Progenitor cell of endocrine pancreas (in vitro differentiated cells): ENCODE measurements around the gene ZNF160. TPM values are rescaled to one million over a fixed set of nuclear protein-coding genes. Genes with fewer than 3 reads are reported as not detected.
A peak's percentile ranks its signal among the peaks of the same experiment; 100 is the strongest.

Source experiments
- DNase-seq: peaks from one replicate; pipeline ENCODE4 v3.0.0; 2021; ENCODE audit warnings: low spot score; ENCODE audit not compliant: unreplicated experiment
- H3K27ac Mint-ChIP-seq: 2 replicates; pipeline ENCODE4 v1.8.0; 2021; ENCODE audit warnings: mild to moderate bottlenecking, moderate library complexity, mixed read lengths
- H3K27me3 Mint-ChIP-seq: 2 replicates; pipeline ENCODE4 v1.8.0; 2021; ENCODE audit warnings: mixed read lengths
- H3K36me3 Mint-ChIP-seq: 2 replicates; pipeline ENCODE4 v1.8.0; 2022; ENCODE audit warnings: mixed read lengths; ENCODE audit not compliant: insufficient read depth
- H3K4me1 Mint-ChIP-seq: 2 replicates; pipeline ENCODE4 v1.8.0; 2021; ENCODE audit warnings: low read depth, mixed read lengths
- H3K4me3 Mint-ChIP-seq: 2 replicates; pipeline ENCODE4 v1.8.0; 2021; ENCODE audit warnings: low read depth, mild to moderate bottlenecking, moderate library complexity, mixed read lengths
- H3K9me3 Mint-ChIP-seq: 2 replicates; pipeline ENCODE4 v1.8.0; 2021; ENCODE audit warnings: low read depth, mixed read lengths
- long read RNA-seq: library from polyadenylated mRNA; unstranded; transcript quantifications from one replicate; pipeline ENCODE4 v2.0.0, GENCODE V29; 2020
- total RNA-seq: library from RNA; stranded (reverse); gene quantifications from 2 replicates; pipeline ENCODE4 v1.2.1, GENCODE V29; 2021
- TF ChIP-seq, protein P1 (sequence below): fragments of 200-600 bp; sonication (generic); IDR thresholded peaks from one replicate; pipeline ENCODE4 v1.5.0; 2021; ENCODE audit warnings: antibody characterized with exemption, mild to moderate bottlenecking; ENCODE audit not compliant: unreplicated experiment

The ZNF160 gene
- total RNA-seq, result 51.0 and 53.8 TPM in 2 replicates
- long read RNA-seq, full-length matches to known transcripts, result 22 of 40 reads
- long read RNA-seq, partial matches to known transcripts, result 6 of 40 reads
- long read RNA-seq, other reads (novel, unspliced or antisense), result 12 of 40 reads

DNA sequence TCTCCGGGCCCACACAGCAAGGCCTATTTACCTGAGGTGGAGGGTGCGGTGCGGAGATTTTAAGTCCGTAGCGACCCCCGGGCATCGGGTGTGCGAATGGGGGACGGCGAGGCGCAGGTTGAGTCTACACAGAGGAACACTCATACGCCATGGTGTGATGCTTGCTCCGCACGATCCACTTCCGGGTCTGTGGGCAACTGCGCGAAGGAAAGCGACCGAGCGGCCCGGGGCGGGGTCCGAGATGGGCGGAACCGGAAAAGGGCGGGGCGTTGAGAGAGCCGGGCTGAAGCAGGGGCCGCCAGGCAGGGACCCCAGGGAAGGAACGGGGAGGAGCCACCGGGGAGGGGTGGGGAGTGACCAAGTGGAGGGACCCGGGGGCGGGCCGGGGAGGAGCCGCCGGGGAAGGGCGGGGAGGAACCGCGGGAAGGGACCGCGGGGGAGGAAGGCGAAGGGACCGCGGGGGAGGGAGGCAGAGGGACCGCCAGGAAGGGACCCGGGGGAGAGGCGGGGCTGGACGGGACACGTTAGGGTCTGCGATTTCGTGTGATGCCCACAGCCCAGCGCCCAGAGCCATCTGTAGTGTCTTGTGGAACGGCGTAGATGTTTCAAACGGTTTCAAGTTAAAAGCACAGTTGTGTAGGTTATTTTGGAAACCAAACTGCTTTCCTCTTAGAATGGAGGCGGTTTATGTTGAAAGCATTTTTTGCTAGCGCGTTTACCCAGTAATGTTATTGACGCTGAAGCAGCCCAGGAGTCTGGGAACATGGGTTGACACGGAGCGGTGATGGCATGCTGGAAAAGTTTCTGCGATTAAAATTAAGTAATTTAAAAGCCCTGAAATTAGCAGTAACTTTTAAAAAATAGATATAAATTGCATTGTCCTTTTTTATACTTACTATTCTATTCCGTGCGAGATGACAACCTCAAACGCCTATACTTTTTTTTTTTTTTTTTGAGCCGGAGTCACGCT lies at the start of gene ZNF160:
Gene ZNF160 (minus strand): TSS at position 189 of the 970 bp plus-strand sequence. CDS start 17,146 bp downstream, outside the sequence.
- Mint-ChIP-seq H3K4me1 (peaks cover 11% of the 10 kb centered on the region), H3K27ac (peak within 1 kb of the TSS; percentile 95), H3K36me3 (peaks cover 9% of the 10 kb centered on the region), H3K27me3 (no peaks in the 10 kb centered on the region), H3K4me3 (peak within 1 kb of the TSS; percentile 92), H3K9me3 (no peaks in the 10 kb centered on the region)
- DNase-seq, result peak; percentile 98
- TF ChIP-seq, protein P1, sequence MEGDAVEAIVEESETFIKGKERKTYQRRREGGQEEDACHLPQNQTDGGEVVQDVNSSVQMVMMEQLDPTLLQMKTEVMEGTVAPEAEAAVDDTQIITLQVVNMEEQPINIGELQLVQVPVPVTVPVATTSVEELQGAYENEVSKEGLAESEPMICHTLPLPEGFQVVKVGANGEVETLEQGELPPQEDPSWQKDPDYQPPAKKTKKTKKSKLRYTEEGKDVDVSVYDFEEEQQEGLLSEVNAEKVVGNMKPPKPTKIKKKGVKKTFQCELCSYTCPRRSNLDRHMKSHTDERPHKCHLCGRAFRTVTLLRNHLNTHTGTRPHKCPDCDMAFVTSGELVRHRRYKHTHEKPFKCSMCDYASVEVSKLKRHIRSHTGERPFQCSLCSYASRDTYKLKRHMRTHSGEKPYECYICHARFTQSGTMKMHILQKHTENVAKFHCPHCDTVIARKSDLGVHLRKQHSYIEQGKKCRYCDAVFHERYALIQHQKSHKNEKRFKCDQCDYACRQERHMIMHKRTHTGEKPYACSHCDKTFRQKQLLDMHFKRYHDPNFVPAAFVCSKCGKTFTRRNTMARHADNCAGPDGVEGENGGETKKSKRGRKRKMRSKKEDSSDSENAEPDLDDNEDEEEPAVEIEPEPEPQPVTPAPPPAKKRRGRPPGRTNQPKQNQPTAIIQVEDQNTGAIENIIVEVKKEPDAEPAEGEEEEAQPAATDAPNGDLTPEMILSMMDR, result no peak

DNA sequence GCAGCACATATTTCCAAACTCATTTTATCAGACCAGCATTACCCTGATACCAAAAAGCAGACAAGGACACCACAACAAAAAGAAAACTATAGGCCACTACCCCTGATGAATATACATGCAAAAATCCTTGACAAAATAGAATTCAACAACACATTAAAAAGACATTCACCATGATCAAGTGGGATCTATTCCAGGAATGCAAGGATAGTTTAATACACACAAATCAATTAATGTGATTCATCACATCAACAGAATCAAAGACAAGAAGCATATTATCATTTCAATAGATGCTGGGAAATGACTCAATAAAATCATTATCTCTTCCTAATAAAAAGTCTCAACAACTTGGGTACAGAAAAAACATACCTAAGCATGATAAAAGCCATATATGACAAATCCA lies 44.4 kb upstream of the ZNF160 start:
- no peak overlapping the region for H3K4me3 Mint-ChIP-seq
- H3K36me3 Mint-ChIP-seq, result peaks cover 75% of the 10 kb centered on the region
- DNase-seq, result no peak
- H3K27me3 Mint-ChIP-seq, result no peaks in the 10 kb centered on the region
- no peak overlapping the region for H3K27ac Mint-ChIP-seq
- no peaks in the 10 kb centered on the region for H3K4me1 Mint-ChIP-seq
- H3K9me3 Mint-ChIP-seq, result peaks cover 40% of the 10 kb centered on the region
- TF ChIP-seq, protein P1, result no peak

DNA sequence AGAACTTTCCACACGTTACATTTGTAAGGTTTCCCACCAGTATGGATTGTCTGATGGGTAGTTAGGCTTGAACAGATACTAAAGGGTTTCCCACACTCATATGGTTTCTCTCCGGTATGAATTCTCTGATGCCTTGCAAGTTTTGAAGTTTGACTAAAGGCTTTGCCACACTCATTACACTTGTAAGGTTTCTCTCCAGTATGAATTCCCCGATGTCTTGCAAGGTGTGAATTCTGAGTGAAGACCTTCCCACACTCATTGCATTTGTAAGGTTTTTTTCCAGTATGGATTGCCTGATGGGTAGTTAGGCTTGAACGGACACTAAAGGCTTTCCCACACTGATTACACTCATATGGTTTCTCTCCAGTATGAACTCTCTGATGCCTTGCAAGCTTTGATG lies 37.1 kb upstream of the ZNF160 start:
- no peak overlapping the region for H3K4me3 Mint-ChIP-seq
- H3K9me3 Mint-ChIP-seq, result peaks cover 46% of the 10 kb centered on the region
- H3K27me3 Mint-ChIP-seq, result no peaks in the 10 kb centered on the region
- H3K4me1 Mint-ChIP-seq, result no peaks in the 10 kb centered on the region
- peaks cover 57% of the 10 kb centered on the region for H3K36me3 Mint-ChIP-seq
- no peak for DNase-seq
- TF ChIP-seq, protein P1, result no peak
- no peak overlapping the region for H3K27ac Mint-ChIP-seq

DNA sequence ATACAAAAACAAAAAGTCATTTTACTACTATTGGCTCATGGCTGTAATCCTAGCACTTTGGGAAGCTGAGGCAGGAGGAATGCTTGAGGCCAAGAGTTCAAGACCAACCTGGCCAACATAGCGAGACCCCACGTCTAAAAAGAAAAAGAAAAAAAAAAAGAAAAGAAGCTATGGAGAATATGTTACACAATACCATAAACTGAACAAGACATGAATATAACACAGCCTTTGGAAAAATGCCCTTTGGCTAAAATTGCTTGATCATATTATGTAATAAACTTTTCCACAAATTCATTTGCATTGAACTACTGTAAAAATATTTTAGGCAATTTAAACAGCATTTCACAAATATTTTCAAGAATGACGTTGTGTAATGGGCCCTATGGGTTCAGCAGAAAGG lies 33.2 kb upstream of the ZNF160 start:
- peaks cover 13% of the 10 kb centered on the region for H3K4me1 Mint-ChIP-seq
- TF ChIP-seq, protein P1, result no peak
- H3K4me3 Mint-ChIP-seq, result no peak overlapping the region
- H3K27me3 Mint-ChIP-seq, result no peaks in the 10 kb centered on the region
- no peak overlapping the region for H3K27ac Mint-ChIP-seq
- H3K36me3 Mint-ChIP-seq, result peaks cover 27% of the 10 kb centered on the region
- peaks cover 23% of the 10 kb centered on the region for H3K9me3 Mint-ChIP-seq
- no peak for DNase-seq

DNA sequence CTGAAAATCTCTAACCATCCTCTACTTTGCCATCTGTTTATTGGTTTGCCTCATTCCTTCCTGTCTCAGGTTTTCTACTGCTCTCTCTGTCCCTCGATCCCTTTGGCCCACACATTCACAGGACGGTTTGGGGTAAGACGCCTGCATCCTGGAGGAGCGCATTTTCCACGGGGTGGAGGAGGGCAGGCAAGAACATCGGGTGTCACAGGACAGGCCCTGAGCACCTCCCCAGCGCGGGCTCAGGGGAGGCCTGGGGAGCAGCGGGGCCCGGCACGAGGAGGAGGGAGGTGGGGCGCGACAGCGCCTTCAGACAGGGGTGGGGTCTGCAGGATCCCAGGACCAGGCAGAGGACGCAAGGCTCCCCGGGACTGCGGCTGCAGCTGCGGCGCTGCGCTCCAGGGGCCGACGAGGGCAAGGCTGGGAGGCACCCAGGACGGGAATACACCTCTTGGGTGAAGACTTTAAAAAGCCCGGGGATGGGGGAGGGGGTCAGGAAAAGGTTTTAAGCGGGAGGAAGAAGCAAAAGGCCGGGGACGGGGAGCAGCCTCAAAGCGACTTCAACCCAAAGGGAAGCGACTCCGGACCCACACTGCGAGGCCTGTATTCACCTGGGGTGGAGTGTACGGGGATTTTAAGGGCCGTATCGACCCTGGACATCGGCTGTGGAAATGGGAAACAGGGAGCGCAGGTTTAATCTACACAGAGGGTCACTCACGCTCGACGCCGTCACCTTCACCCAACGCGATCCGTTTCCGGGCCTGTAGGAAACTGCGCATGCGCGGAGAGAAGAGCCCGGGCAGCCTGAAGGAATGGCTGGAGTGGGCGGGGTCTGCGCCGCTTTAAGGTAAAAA lies 29.1 kb upstream of the ZNF160 start, which contains the start of gene ZNF415:
Gene ZNF415 (minus strand): TSS at position 770 of the 851 bp plus-strand sequence. CDS start 10,234 bp downstream, outside the sequence.
- Mint-ChIP-seq H3K4me3 (peak within 1 kb of the TSS; percentile 88), H3K27ac (peak within 1 kb of the TSS; percentile 31), H3K27me3 (no peaks in the 10 kb centered on the region), H3K36me3 (peaks cover 4% of the 10 kb centered on the region), H3K9me3 (peaks cover 3% of the 10 kb centered on the region), H3K4me1 (peaks cover 23% of the 10 kb centered on the region)
- TF ChIP-seq, protein P1, result no peak
- DNase-seq, result peak; percentile 81
